MCF 10A (cell line): Measurements from ENCODE around the gene KATNAL2. TPM values are rescaled to one million over a fixed set of nuclear protein-coding genes. Genes with fewer than 3 reads are reported as not detected.

Experiments
- BruUV-seq: library from RNA; stranded (reverse); fragments of 400-500 nt; replicated peaks from 2 replicates; lab custom pipeline; 2021; lab: Mats Ljungman, UMichigan
- CTCF ChIA-PET: fragments of 300-600 bp; sonication (Branson Sonifier 250); formaldehyde crosslinking; extraction: SDS; loops from one replicate; lab custom pipeline; 2021; ENCODE audit warnings: antibody characterized with exemption, inconsistent platforms; lab: Yijun Ruan, JAX
- POLR2A ChIA-PET: fragments of 300-600, 350-650 bp; sonication (Branson Sonifier 250); formaldehyde crosslinking; extraction: SDS; loops from one replicate; lab custom pipeline; 2020; ENCODE audit warnings: antibody characterized with exemption, inconsistent platforms; lab: Yijun Ruan, JAX
- DNase-seq: peaks from one replicate; pipeline ENCODE4 v3.0.0-alpha.2; 2018; ENCODE audit not compliant: unreplicated experiment
- H3K27ac Mint-ChIP-seq: one replicate; pipeline ENCODE4 v1.8.0; 2022; ENCODE audit warnings: mild to moderate bottlenecking, low read depth, mixed read lengths; ENCODE audit not compliant: unreplicated experiment
- H3K27me3 Mint-ChIP-seq: one replicate; pipeline ENCODE4 v1.8.0; 2022; ENCODE audit warnings: mixed read lengths; ENCODE audit not compliant: insufficient read depth, unreplicated experiment
- H3K36me3 Mint-ChIP-seq: one replicate; pipeline ENCODE4 v1.8.0; 2022; ENCODE audit warnings: mild to moderate bottlenecking, moderate library complexity, mixed read lengths; ENCODE audit not compliant: insufficient read depth, unreplicated experiment
- H3K4me1 Mint-ChIP-seq: one replicate; pipeline ENCODE4 v1.8.0; 2022; ENCODE audit warnings: mixed read lengths; ENCODE audit not compliant: insufficient read depth, unreplicated experiment
- H3K4me3 Mint-ChIP-seq: one replicate; pipeline ENCODE4 v1.8.0; 2022; ENCODE audit warnings: mild to moderate bottlenecking, moderate library complexity, mixed read lengths; ENCODE audit not compliant: unreplicated experiment
- H3K9me3 Mint-ChIP-seq: one replicate; pipeline ENCODE4 v1.8.0; 2022; ENCODE audit warnings: mixed read lengths; ENCODE audit not compliant: unreplicated experiment
- intact Hi-C: fragments of 100-400 bp; cut with micrococcal nuclease; formaldehyde crosslinking; loops from 2 replicates; pipeline ENCODE4 v1.14.1; 2022
- total RNA-seq: library from RNA; stranded (reverse); gene quantifications from 2 replicates; pipeline ENCODE4 v1.2.3, GENCODE V29; 2022
- TF ChIP-seq, protein P1 (sequence below): fragments of 200-600 bp; IDR thresholded peaks from one replicate; pipeline ENCODE4 v1.8.0; 2022; ENCODE audit warnings: antibody characterized with exemption, mild to moderate bottlenecking; ENCODE audit not compliant: unreplicated experiment

The KATNAL2 gene
- total RNA-seq, 1 experiment from 2014 or later: 2.1 TPM

DNA sequence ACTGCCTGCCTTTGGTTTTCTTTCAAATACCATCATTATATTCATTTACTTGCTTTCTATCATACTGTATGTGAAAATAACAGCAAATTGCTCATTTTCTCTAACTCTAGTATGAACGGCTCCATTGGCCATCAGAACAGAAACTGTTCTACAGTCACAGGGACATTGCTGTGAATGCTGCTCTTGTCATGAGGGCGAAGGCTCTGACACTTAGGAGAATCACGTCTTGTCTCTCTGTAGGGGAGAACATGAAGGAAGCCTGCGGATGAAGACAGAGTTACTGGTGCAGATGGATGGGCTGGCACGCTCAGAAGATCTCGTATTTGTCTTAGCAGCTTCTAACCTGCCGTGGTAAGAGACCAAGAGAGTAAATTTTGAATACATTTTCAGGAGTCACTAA lies 159.7 kb downstream of the KATNAL2 start:
- CTCF ChIA-PET: interaction anchor here (1.1 kb wide), 1 partner anchor 19 kb away, joined by 3 read pairs; no protein-coding TSS in a partner anchor
- TF ChIP-seq, protein P1, sequence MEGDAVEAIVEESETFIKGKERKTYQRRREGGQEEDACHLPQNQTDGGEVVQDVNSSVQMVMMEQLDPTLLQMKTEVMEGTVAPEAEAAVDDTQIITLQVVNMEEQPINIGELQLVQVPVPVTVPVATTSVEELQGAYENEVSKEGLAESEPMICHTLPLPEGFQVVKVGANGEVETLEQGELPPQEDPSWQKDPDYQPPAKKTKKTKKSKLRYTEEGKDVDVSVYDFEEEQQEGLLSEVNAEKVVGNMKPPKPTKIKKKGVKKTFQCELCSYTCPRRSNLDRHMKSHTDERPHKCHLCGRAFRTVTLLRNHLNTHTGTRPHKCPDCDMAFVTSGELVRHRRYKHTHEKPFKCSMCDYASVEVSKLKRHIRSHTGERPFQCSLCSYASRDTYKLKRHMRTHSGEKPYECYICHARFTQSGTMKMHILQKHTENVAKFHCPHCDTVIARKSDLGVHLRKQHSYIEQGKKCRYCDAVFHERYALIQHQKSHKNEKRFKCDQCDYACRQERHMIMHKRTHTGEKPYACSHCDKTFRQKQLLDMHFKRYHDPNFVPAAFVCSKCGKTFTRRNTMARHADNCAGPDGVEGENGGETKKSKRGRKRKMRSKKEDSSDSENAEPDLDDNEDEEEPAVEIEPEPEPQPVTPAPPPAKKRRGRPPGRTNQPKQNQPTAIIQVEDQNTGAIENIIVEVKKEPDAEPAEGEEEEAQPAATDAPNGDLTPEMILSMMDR: no peak
- DNase-seq: no peak
- intact Hi-C loops: no loop called here
- POLR2A ChIA-PET: no interaction called here
- no peak overlapping the region for H3K27ac Mint-ChIP-seq
- peaks cover 6% of the 10 kb centered on the region for H3K4me1 Mint-ChIP-seq
- H3K27me3 Mint-ChIP-seq: no peaks in the 10 kb centered on the region
- peaks cover 5% of the 10 kb centered on the region for H3K36me3 Mint-ChIP-seq
- BruUV-seq: no TSS peak
- H3K9me3 Mint-ChIP-seq: no peaks in the 10 kb centered on the region
- no peak overlapping the region for H3K4me3 Mint-ChIP-seq

DNA sequence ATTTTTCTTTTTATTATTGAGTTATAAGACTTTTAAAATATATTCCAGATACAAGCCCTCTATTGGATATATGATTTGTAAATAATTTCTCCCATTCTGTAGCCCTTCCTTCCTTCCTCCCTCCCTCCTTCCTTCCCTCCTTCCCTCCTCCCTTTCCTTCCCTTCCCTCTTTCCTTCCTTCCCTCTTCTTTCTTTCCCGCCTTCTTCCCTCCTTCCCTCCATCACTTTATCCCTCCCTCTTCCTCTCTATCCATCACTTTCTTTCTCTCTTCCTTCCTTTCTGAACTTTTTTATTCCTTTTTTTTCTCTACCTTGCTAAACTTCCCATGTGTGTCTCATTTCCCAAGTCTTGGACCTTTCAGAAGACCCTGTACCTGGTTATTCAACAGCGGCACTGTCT lies 163.5 kb downstream of the KATNAL2 start:
- TF ChIP-seq, protein P1: no peak
- no peaks in the 10 kb centered on the region for H3K27me3 Mint-ChIP-seq
- no peaks in the 10 kb centered on the region for H3K4me1 Mint-ChIP-seq
- H3K27ac Mint-ChIP-seq: no peak overlapping the region
- intact Hi-C loops: no loop called here
- CTCF ChIA-PET: no interaction called here
- no TSS peak for BruUV-seq
- no peaks in the 10 kb centered on the region for H3K36me3 Mint-ChIP-seq
- no peak for DNase-seq
- no peak overlapping the region for H3K4me3 Mint-ChIP-seq
- no peaks in the 10 kb centered on the region for H3K9me3 Mint-ChIP-seq
- POLR2A ChIA-PET: no interaction called here

DNA sequence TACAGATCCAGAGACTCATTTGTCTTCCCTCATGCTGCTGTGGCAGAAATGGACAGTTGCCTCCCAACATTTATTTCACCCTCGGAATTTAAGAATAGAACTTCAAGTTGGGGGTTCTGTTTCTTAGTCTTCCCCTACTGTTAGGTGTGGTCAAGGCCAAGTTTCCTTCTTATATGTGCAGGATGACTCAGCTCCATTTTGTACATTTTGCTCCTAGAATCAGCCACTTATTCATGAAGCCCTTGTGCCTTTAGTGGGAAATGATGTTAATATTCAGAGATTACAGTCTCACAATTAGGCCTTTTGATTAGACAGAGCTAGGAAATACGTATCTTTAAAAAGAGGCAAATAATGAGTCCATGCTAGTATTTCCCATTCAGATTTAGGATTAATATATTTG lies 164.2 kb downstream of the KATNAL2 start:
- Mint-ChIP-seq H3K36me3 (no peaks in the 10 kb centered on the region), H3K27me3 (no peaks in the 10 kb centered on the region), H3K4me1 (no peaks in the 10 kb centered on the region), H3K27ac (no peak overlapping the region), H3K4me3 (no peak overlapping the region), H3K9me3 (no peaks in the 10 kb centered on the region)
- intact Hi-C loops: no loop called here
- BruUV-seq: no TSS peak
- TF ChIP-seq, protein P1: no peak
- no peak for DNase-seq
- CTCF ChIA-PET: interaction anchor here (1.0 to 1.4 kb wide), 2 partner anchors 123 to 125 kb away, joined by 3 to 6 read pairs; no protein-coding TSS in a partner anchor
- POLR2A ChIA-PET: interaction anchor here (1.1 kb wide), 1 partner anchor 10 kb away, joined by 3 read pairs; no protein-coding TSS in a partner anchor

DNA sequence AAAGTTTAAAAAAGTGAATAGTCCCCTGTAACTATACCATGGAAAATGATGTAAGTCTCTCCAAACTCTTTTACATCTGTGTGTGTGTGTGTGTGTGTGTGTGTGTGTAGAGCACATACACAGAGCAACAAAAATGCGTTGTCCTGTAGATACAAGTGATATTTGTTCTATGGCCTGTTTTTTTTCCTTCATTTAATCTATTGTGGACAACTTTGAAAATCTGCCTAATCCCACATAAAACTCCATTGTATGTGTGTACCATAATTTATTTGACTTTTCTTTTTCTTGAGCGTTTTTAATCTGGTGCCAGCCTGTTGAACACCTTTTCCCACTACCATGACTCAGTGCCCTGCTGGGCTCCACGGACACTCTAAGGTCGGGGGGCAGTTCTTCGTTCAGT lies 170.3 kb downstream of the KATNAL2 start:
- Mint-ChIP-seq H3K4me1 (no peaks in the 10 kb centered on the region), H3K27ac (no peak overlapping the region), H3K36me3 (no peaks in the 10 kb centered on the region), H3K4me3 (no peak overlapping the region), H3K9me3 (no peaks in the 10 kb centered on the region), H3K27me3 (no peaks in the 10 kb centered on the region)
- BruUV-seq: no TSS peak
- intact Hi-C loops: no loop called here
- TF ChIP-seq, protein P1: no peak
- no peak for DNase-seq
- POLR2A ChIA-PET: no interaction called here
- CTCF ChIA-PET: interaction anchor here (0.5 to 3.5 kb wide), 3 partner anchors 12 to 669 kb away, joined by 3 to 23 read pairs (median 4); no protein-coding TSS in a partner anchor
